GM19025 (cell line): ENCODE data around the gene CLINT1.
A peak's percentile ranks its signal among the peaks of the same experiment; 100 is the strongest.

ENCODE experiments used
- ATAC-seq: cut with Tn5 transposase; IDR thresholded peaks from one replicate; pipeline ENCODE4 v1.9.1; 2021; ENCODE audit warnings: mild to moderate bottlenecking, low read depth, moderate library complexity; ENCODE audit not compliant: unreplicated experiment

The CLINT1 gene

DNA sequence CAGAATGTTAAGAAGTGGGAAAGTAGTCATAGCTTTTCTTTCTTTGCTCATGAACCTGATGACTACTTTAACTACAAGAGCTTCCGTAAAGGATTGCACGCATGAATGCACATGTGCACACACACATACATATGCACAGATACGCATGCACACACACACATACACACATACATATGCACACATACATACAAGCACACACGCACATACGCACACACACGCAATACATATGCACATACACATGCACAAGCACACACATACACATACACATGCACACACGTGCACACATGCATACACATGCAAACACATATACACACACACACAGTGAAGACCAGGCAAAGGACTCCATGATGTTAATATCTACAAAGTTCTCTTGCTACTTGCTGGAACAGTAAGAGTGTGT lies 92.5 kb downstream of the CLINT1 start:
- ATAC-seq, result no peak

DNA sequence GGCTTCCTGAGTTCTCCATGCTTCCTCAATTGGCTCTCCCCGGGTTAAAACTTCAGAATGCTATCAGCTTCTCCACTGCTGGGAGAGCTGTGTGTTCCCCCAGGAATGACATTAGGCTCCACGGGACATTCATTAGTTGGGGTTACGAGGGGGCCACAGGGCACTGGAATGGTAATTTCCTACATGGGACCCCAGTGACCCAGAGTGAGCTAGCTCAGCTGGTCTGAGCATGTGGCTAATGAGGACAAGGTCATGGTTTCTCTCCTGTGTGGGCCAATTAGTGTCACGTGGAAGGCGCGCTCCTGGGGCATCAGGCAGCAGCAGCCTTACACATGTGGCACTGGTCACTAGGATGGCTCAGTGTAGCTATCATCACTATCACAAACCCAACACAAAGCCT lies 94.4 kb downstream of the CLINT1 start:
- no peak for ATAC-seq

DNA sequence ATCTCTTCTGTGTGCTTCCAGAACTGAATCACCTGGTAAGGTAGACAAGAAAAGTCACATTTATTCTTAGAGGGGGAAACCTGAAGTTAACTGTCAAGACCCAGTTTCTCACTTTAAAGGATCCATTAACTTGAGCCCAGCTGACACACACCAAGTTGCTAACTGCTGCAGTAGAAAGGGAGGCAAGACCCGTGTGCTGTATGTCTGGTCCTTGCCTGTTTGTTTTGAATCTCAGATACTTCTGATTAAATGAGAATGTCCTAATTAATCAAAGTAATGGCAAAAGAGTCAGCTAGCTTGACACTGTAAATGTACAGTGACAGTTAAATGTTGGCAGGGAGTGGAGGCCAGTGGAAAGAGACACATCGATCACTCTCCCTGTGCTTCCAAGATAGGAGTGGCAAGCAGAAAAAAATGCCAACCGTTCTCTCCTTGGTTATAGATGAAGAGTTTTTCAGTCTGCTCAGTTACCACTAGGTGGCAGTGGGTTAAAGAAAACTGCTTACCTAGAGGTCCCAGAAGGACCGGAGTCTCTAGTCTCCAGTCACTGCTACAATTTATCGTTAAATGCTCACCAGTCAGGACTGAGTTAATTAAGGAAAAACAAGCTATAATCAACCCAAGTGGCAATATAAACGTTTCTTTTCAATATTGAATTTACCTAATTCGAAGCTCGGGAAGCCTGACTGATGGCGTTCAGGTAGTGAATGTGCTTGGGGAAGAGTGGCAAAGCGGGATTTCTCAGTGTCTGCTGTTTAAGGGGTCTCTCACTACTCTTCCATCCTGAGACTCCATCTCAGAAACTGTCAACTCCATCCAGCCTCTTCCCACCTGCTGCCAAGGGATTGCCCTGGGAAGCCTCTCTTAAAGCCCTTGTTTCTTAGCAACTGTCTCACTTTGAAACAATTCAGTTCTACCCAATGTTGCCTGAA lies 97.0 kb downstream of the CLINT1 start:
- peak; percentile 82 for ATAC-seq

DNA sequence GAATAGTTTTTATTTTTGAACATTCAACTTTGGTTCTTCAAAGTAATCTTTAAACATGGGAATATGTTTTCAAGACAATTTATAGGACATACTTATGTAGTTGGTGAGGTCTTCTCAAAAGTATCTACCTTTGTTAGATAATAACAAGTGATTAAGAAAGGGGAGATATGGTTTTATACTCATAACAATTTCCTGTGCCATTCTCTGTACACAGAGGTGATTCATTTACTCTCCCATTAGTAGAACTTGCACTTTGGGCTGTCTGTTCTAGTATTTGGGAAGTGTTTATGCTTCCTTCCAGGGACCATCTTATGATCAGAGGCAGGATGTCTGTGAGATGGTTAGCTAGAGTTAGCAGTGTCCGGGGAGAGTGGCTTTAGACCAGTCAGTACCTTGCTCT lies 100.2 kb downstream of the CLINT1 start:
- no peak for ATAC-seq

- ATAC-seq, result no peak
These were observed 102.8 kb downstream of the CLINT1 start for GRCh38 chr5:157756122-157756521.

GRCh38 chr5:157750320-157750719 lies 108.6 kb downstream of the CLINT1 start:
- no peak for ATAC-seq

- no peak for ATAC-seq
These were observed 109.5 kb downstream of the CLINT1 start for GRCh38 chr5:157749462-157749799.

DNA sequence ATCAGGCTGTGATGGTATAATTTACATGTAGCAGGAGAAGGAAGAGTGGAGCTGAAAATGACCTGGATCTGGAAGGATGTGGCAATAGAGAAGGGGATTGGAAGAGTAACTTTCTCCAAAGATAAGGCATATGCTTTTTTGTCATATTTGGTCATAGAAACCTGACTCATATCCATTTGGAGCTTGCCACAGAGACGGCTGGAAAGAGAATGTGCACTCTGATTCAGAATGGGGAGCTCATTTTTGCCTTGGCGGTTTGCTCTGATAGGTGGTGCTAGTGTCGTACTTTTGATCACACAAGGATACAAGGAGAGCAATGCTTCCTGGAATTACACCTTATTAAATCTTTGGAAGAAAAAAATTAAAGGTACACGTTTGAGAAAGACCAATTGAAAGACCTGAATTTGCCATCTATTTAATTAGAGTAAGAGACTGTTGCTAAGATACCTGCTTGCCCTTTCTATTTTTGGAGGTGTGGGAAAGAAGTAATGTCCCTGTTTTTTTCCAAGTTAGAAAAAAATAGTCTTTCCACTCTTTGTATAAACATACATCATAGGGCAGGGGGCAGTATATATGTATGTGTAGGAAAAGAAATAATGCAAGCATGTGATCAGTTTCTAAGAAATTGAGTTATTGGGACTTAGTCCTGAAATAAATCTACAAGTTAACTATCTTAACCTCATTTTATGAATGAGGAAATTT lies 110.0 kb downstream of the CLINT1 start:
- no peak for ATAC-seq

GRCh38 chr5:157747766-157748700 lies 110.9 kb downstream of the CLINT1 start:
- ATAC-seq, result no peak

DNA sequence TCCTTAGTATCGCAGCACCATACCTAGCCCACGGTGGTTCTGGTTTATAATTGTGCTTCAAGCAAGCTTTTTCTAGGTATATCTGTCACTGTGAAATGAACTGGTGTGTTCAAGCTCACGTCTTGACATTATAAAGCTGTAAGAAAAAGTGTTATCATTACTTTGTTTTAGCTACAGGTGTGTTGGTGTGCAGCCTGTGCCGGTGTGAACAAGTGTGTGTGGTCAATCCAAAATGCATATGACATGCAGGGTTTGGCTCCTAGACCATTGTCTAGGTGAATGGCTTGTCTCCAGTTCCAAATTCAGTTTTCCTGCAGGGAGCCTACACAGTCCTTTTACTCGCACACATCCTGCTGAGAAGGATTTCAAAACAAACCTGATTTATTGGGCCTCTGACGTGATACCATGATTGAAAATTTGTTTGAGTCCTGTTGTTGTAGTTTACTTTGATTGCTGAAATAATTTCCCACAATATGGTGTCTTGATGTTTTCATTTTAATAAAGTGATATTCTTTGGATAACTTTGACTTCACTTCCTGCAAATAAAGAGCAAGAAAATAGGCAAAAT lies 111.7 kb downstream of the CLINT1 start:
- ATAC-seq, result no peak

DNA sequence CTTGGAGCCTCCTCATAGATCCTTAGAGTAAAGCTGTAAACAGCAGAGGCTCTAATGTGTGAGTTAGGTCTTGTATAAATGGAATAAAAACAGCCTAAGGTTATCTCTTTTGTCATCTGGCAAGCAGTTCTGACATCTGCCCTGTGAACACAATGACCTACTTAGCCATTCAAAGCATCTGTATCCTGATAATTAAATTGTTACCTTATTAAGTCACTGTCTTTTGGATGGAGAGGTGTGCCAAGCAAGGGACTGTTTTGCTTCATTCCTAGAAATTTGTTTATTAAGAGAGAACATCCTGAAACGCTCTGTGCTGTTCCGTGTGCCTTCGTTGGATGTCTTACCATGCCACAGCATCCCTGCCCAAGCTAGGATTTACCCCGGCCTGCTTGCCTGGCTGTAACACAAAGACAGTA lies 113.9 kb downstream of the CLINT1 start:
- ATAC-seq, result no peak

- peak; percentile 27 for ATAC-seq
These were observed 114.6 kb downstream of the CLINT1 start for GRCh38 chr5:157744051-157745011.

- ATAC-seq, result peak; percentile 93
These were observed 115.5 kb downstream of the CLINT1 start, which contains the start of gene LSM11 for GRCh38 chr5:157743163-157744050. TSS of gene LSM11 (plus strand) at chr5:157743712. CDS start at chr5:157743751, 39 bp downstream.

- ATAC-seq, result no peak
These were observed 117.8 kb downstream of the CLINT1 start for GRCh38 chr5:157741131-157741530.

DNA sequence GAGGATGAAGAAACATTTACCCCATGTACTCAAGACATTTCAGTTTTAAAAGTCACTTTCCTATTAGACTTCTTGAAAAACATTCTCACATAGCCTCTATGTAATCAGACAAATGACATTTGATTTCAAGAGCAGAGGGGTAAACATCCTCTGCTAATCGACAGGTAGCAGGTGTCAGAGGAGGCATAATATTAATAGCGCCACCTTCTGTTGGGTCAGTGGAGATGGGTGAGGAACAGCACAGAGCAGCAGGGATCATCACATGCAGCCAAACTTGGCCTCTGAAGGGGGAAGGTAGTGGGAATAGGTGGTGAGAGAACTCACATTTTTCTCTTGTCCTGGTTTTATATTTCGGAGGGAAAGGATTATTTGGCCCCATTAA lies 118.7 kb downstream of the CLINT1 start:
- no peak for ATAC-seq

DNA sequence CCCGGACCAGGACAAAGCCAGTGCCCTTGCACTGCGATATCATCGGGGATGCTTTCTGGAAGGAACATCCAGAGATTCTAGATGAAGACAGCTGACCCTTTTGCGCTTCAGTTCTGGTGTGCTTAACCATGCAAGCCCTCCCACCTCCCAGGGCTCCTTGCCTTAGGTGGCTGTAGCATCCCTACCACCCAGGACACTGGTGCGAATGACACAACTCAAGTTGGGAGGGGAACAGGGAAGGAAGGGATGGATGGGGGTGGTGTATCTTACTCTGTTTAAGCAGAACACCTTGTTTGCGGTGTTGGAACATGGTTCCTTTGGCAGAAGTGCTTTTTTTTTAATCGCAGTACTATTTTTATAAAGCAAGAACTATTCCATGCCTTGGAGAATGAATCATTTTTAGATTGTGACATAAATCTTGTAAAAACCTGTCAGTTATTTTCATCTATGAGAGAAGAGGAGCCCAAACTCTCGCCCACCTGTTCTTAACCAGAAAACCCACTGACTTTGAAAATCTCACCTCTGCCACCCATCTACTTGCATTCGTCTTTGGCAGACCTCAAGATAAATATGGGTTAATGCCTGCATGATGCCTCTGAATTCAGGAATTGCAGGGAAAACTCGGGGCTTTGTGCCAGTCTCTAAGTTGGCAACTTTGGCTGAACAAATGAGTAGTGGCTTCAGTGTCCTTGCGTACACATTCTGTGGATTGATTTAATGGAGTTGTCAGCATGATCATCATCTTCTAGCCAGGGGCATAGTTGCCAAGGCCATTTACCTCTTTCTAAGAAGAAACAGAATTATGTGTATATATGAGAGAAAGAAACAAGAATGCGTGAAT lies 119.3 kb downstream of the CLINT1 start:
- no peak for ATAC-seq

GRCh38 chr5:157735991-157736390 lies 123.0 kb downstream of the CLINT1 start:
- no peak for ATAC-seq
